Hematopoietic multipotent progenitor cell treated with erythropoietin and hydrocortisone succinate and interleukin-3 and kit ligand, for 8 days (in vitro differentiated cells): ENCODE data around the gene EXOC6B.

Experiments
- DNase-seq: peaks from one replicate; pipeline ENCODE4 v3.0.0-alpha.2; 2015

Gene EXOC6B

DNA sequence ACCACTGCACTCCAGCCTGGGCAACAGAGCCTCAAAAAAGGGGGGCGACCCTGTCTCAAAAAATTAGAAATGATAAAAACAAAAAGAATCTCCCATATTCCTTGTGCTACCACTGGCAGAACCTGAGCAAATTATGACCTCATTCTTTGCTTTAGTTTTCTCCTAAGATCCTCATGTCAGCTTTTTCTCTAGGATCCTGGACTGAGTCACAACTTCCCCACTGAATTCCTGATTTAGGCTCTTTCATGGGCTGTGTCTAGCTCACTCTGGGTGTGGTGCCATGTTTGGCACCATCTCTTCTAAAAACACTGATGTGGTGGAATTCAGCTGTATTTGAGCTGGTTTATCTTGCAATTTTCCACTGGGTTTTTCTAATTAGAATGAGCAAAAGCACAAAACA lies 37.1 kb downstream of the EXOC6B start:
- no peak for DNase-seq

GRCh38 chr2:72785517-72785916 lies 40.3 kb downstream of the EXOC6B start:
- no peak for DNase-seq

DNA sequence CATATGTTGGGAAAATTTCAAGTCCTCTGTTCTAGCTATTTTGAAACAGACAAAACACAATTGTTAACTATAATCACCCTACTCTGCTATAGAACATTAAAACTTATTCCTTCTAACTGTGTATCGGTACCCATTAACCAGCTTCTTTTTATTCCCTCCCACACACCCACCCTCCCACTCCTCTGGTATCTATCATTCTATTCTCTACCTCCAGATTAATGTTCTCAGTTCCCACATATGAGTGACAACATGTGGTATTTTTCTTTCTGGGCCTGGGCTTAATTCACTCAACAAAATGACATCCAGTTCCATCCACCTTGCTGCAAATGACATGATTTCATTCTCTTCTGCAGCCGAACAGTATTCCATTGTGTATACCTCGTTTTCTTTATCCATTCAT lies 43.3 kb downstream of the EXOC6B start:
- DNase-seq: no peak

- no peak for DNase-seq
Observed at GRCh38 chr2:72781480-72781879, 44.4 kb downstream of the EXOC6B start.

DNA sequence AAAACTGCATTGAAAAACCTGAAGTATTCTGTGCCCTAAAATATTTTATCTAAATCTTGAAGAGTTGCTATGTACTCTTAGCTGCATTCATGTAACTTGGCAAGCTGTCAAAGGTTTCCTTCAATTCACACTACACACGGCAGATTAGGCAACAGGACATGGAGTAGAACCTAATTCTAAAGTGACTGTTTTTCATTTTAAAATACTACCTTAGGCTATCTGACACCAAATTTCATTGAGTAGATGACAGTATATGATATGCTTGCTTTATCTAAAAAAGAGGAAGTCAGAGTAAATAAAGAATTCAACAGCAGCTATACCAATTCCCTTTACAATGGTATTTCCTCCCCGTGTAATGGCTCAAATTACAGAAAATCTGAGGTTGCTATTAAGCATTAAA lies 45.4 kb downstream of the EXOC6B start:
- DNase-seq: peak; percentile 23

DNA sequence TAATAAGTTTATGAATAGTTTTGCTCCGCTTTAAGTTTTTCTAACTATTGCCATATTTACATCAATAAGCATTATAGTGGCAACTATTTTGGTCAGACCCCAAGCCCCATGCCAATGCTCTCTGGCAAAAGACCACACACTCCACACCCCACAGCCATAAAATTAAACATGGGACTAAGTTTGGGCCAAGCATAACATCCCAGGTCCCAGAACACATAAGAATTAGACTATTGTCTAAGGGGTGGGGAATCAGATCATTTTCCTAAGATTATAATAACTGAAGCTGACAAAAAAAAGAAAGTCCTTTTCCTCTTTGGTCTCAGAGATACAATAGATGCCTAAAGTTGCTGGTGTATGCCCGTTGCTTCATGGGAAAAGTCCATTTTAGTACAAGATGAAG lies 46.3 kb downstream of the EXOC6B start:
- no peak for DNase-seq

DNA sequence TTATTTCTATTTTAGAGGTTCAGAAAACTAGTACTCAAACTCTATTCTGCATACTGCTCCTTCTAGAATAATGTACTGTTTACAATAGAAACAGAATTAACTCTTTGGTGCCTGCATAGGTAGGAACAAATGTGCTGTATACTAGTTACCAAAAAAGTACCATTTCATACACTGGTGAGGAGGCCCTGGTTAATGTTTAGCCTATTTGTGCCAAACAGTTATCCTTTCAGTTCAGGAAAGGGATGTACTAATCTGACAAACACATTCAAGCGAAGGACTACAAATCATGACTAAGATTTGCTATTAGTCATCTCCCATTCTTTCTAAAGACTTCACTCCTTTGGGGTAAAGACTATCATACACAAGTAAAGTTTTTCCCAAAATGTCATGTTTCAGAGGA lies 47.4 kb downstream of the EXOC6B start:
- DNase-seq: no peak

- peak; percentile 84 for DNase-seq
Observed at GRCh38 chr2:72770879-72771461, 54.9 kb downstream of the EXOC6B start.

DNA sequence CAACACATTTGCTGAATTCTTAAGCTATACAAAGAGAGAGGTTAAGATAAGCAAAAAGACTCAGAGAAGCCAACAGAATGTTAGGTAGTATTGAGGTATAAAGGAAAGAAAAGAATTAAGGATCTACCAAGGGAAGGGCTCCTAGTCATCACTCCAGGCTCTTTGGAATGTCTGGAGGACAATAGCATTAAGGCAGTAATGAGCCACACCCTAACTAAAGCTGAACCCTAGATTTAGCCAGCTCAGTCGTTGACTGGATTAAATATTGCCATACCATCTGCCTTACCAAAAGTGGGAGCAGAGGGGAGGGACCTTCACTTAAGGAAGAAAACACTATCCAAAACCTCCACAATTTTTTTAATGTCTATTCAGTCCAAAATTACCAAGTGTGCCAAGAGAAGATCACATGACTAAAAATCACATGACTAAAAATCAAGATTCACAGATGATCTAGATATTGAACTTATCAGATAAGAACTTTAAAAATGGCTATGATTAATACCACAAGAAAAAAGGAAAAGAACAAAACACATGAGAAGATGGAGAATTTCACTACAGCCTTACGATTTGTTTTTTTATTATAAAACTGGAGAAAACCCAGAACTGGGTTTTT lies 59.7 kb downstream of the EXOC6B start:
- DNase-seq: no peak

DNA sequence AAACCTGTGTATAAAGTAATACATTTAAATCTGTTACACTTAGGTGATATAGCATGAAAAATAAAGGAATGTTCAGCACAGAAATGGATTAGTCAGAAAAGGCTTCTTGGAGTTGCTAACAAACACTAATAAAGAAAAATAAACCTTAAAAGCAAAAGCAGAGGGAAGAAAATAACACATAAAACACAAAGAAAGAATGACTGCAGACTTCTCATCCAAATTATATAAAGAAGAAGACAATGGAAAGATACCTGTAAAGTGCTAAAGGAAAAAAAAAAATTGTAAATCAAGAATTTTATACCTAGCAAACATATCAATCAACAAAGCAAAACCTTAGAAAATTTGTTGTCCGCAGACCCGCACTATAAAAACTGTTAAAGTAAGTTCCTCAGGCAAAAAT lies 63.6 kb downstream of the EXOC6B start:
- no peak for DNase-seq

- no peak for DNase-seq
Observed at GRCh38 chr2:72759755-72760154, 66.1 kb downstream of the EXOC6B start.

DNA sequence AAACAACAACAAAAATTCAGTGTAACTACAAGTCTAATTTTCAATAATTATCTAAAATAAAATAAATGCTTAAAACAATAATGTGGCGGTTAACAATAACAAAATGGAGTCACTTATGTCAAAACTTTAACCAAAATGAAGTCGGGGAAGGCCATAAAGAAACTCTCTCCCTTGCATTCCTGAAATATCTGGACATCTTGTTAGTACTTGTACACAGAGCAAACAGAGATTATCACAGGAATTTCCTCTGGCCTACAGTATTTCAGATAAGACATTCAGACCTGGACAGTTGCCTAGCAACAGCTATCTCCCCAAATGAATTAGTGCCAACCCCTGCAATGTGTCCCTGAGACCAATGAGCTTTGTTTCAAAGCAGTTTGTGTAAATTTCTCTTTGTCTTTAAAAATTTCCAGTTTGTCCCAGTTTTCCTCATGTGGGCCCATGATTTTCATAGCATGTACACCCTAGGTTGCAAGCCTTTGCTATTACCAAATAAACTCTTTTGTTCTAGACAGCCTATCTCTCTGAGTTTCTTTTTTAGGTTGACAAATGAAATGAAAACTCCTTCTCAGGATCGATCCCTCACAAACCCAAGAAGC lies 68.6 kb downstream of the EXOC6B start:
- DNase-seq: peak; percentile 78

GRCh38 chr2:72755647-72756423 lies 70.0 kb downstream of the EXOC6B start:
- DNase-seq: no peak

GRCh38 chr2:72754628-72755320 lies 71.1 kb downstream of the EXOC6B start:
- DNase-seq: no peak

DNA sequence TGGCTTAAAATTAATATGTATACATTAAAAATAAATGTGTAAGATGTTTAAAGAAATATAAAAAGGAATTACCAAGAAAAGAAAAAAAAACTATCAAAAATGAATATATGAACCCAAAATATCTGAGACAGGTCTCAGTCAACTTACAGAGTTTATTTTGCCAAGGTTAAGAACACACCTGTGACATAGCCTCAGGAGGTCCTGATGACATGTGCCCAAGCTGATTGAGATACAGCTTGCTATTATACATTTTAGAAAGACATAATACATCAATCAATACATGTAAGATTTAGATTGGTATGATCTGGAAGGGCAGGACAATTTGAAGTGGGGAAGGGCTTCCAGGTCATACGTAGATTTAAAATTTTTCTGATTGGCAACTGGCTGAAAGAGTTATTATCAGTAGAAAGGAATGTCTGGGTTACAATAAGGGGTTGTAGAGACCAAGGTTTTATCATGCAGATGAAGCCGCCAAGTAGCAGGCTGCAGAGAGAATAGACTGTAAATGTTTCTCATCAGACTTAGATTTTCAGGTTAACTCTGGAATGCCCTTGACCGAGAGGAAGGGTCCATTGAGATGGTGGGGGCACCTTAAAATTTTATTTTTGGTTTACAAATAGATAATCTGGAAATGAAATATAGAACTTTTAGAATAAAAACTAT lies 74.7 kb downstream of the EXOC6B start:
- DNase-seq: no peak

GRCh38 chr2:72750466-72750865 lies 75.4 kb downstream of the EXOC6B start:
- no peak for DNase-seq

- no peak for DNase-seq
Observed at GRCh38 chr2:72747344-72747743, 78.5 kb downstream of the EXOC6B start.

- DNase-seq: peak; percentile 78
Observed at GRCh38 chr2:72745679-72746368, 80.0 kb downstream of the EXOC6B start.

GRCh38 chr2:72744049-72744448 lies 81.8 kb downstream of the EXOC6B start:
- no peak for DNase-seq

DNA sequence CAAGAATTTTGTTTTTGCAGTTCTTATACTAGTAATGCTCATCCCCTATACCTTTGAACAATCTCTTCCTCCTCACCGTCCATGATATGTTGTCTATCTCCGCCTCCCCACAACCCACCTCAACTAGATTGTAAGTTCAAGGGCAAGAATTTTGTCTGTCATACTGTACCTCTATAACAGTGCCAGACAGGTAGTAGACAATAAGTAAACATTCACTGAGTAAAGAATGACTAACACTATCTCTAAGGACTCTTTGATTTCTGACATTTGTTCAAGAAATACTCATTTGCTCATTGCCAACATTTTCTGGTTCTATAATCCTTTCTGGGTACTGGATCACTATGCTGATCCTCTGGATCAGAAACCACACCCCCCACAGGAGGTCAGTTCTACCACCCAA lies 82.4 kb downstream of the EXOC6B start:
- DNase-seq: no peak

DNA sequence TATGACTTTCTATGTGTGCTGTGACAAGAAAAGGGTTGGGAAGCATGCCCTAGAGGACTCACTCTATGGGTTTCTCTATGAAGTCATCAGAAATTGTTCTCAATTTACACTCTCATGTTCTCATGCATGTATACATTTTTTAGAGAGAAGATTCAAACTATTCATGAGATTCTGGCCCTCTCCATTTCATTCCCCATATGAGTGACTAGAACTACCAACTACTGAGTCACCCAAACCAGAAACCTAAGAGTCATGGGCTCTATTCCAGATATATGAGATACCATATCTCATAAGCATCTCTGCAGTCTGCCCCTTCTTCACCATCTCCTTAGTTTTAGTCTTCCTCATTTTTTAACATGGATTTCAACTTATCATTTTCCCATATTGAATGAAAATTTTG lies 87.7 kb downstream of the EXOC6B start:
- no peak for DNase-seq

GRCh38 chr2:72734432-72734831 lies 91.4 kb downstream of the EXOC6B start:
- DNase-seq: no peak
